GM12872 (cell line): ENCODE measurements around the gene FOXO3.

ENCODE experiments used
- CTCF ChIP-seq: IDR thresholded peaks from 3 replicates; pipeline ENCODE4 v1.5.1; 2011; ENCODE audit warnings: low read depth, mild to moderate bottlenecking, low read length, moderate library complexity; ENCODE audit not compliant: insufficient read depth

FOXO3 gene

GRCh38 chr6:108632441-108632840, 71.7 kb downstream of the FOXO3 start:
- no peak for TF ChIP-seq CTCF

DNA sequence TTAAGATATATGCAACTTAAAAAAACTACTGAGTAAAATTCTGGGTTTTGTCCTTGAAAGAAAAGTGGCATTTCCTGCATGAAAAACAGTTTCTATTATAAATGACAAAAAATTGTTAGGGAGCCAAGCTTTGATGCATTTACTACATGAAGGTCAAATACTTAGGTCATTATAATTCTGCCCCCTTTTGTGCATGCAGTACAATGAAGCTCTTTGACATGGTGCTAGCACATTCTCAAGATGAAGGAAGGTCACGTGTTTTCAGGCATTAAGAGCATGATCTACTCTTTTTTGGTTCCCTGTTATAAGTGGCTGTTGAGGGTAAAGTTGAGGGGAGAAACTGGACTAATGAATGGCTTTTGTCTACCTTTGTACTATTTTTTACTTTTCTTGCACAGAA, 72.7 kb downstream of the FOXO3 start:
- no peak for TF ChIP-seq CTCF

- no peak for TF ChIP-seq CTCF
Observed at GRCh38 chr6:108635505-108636226, 74.9 kb downstream of the FOXO3 start.

GRCh38 chr6:108637963-108638362, 77.2 kb downstream of the FOXO3 start:
- no peak for TF ChIP-seq CTCF

DNA sequence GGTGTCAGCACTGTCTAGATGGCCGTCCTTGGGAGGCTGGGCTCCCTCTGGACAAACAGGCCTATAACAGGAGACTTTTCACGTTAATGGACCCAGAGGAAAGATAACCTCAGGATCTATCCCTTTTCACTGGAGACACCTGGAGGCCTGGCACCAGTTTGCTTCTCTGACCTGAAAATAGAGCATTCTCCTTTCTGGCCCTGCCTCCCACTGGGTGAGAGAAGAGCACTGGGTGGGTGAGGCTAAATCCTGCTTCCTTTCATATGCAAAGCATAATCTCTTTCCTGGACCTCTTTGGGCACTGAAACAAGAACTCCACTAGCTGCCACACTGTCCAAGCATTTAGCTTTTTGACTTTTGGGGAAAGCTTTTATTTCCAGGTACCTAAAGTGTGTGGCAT, 78.3 kb downstream of the FOXO3 start:
- no peak for TF ChIP-seq CTCF

DNA sequence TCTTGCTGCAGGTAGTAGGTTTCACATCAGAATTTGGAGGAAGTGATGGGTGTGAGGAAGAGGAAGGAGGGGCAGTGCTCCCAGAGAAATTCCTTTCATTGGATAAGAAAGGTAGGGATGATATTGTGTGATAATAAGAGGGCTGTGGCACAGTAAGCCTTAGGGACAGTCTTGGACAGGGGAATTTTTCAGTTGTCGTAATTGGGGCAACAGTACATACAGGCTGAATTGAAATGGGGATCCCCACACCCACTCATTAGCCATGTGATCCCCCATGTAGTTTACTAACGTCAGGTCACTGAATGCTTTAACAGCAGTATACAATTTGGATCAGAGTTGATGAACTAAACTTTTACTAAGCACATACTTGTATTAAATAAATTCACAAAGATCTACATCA, 79.4 kb downstream of the FOXO3 start:
- TF ChIP-seq CTCF = no peak

- no peak for TF ChIP-seq CTCF
Observed at GRCh38 chr6:108643184-108643583, 82.5 kb downstream of the FOXO3 start.
